Raji (cell line): ENCODE results near the gene CELSR2.

Experiments
- POLR2A ChIP-seq: IDR thresholded peaks from 2 replicates; pipeline ENCODE4 v1.6.1; 2011; ENCODE audit warnings: low read depth, low read length, control low read depth; ENCODE audit not compliant: insufficient read depth

The CELSR2 gene

DNA sequence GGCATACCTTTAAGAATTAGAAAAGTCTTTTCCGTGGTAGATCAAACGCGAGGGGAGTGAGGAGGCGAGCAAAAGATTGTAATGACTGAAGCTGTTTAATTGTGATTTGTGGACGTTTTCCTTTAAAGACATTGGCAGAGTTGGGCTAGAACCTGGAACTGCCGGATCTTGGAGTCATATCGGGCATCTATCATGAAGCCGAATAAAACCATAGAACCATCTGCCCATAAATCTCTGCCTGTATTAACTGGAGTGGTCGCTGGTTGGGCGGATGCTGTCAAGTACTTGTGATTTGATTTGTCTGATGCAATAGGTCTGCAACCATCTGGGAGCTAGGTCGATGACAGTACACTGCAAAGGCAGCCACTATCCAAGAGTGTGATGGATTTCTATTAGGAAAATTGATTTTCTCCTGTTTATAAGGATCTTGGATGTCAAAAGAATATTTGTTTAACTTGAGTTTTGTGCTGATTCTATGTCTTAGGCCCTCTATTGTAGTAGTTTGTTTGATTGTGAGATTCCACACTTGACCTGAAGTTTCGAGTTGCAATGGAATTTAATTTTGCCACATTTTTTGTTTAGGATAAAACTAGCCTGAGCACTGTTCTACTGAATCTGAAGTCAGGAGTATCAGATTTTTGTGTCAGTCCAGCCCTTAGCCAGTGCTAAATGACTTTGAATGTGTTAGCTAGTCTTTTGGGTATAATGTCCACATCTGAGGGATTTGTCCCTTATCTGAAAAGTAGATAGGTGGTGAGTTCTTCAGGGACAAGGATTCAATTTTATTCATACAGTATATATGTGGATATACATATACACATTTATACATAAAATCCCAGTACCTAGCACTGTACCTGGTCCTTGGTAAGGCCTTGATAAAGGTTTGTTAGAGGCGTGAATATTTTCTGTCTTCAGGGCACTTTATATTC, 34.4 kb upstream of the CELSR2 start:
- 0 out of 2 replicates have a peak, but pooled peaks have one; percentile 30 for TF ChIP-seq POLR2A

DNA sequence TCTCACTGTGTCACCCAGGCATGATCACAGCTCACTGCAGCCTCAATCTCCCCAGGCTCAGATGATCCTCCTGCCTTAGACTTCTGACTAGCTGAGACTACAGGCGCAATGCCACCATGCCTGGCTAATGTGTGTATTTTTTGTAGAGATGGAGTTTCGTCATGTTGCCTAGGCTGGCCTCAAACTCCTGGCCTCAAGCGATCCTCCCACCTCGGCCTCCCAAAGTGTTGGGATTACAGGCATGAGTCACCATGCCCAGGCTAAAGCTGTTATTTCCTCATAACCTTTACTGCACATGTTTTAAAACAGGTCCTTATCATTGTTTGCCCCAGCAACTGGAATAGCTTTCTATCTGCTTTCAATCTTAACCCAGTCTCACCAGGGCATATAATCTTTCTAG, 32.7 kb upstream of the CELSR2 start:
- no peak for TF ChIP-seq POLR2A

DNA sequence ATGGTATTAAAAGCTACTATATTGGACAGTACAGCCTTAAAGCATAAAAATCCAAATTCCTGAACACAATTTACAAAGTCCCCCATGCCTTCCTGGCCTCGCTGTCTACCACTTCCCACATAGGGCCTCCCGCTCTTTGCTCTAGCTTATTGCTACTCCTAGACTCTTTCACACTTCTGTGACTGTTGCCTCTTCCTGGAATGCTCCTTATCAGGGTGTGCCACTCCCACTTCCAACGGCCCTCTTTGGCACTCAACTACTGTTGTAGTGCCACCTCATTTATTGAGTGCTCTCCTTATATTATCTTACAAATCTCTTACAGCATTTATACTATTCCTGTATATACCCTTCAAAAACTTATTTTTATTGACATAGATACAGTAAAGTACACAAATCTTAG, 30.8 kb upstream of the CELSR2 start:
- no peak for TF ChIP-seq POLR2A

DNA sequence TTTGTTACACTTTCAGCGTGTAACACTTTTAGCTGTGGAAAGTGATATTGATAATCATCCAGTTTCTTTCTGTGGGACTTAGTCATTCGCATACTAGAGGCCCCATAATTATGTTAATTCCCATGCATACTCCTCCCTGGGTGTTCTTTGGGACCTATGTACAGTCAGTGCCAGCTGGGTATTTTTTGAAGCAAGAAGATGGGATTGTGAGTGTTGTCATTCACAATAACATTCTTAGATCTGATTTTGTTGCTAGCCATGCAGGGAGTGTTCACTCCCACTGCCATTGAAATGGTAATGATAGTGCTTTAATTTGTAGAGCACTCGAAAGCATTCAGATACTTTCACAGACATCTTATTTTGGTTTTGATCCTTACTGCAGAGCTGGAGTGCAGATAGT, 24.0 kb upstream of the CELSR2 start:
- no peak for TF ChIP-seq POLR2A

DNA sequence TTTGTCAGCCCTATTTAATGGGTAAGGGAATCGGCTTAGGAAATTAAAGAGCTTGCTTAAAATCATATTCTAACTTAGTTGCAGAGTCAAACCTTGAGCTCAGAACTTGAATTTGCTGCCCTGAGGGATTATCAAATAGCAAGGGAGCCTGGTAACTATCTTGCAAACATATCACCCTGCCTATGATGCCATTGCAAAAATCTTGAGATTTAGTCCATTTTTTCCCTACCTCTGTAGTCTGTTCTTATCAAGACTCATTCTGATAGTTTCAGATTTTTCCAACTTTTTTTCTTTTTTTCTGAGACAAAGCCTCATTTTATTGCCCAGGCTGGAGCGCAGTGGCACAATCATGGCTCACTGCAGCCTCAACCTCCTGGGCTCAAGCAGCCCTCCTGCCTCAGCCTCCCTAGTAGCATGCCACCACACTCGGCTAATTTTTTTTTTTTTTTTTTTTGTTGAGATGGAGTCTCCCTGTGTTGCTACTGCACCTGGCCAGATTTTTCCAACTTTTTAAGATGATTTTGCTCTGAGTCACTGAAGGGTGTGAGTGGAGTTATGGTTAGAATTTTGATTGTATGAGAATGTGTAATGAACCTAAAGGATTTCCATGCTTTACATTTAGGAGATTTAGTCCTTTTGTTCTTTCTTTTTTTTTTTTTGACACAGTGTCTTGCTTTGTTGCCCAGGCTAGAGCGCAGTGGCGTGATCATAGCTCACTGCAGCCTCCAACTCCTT, 23.5 kb upstream of the CELSR2 start:
- no peak for TF ChIP-seq POLR2A

DNA sequence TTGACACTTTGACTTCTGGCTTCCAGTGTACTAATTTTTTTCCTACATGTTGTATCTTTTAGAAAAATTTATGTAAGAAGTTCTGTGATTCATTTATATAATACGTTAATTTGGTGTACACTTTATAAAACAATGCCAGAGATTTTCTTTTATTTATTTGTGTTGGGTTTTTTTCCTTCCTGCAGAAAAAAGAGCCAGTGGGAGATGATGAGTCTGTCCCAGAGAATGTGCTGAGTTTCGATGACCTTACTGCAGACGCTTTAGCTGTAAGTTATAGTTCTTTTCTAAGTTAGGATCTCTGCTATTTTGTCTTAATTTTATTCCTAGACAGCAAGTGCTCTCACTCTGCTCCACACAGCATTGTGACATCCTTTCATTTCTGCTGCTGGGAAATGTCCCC, 21.2 kb upstream of the CELSR2 start:
- TF ChIP-seq POLR2A, result no peak

DNA sequence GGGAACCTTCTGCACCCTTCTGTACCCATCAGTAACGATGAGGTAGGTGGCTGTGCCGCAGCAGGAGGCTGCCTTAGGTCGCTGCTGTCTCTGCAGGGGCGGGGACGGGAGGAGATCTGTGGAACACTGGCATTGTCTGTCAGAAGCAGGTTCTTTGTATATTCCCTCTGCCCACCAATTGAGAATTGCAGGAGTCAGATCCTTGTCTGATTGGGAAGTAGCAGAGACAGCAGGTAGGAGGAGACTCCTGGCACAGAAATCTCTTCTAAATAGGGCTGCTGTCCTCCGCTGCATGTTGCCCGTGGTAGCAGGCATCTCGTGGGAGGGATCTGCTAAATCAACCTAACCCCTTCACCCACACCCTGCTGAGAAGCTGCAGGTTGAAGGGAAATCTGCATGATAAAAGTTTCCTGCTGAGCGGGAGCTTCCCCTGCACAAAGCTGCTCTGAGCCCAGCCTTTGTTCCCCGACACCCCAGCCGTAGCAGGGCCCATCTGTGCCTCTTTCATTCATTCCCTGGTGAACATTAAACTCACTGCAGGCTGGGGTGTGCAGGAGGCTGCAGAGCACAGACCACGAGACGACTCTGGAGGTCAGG, 19.7 kb upstream of the CELSR2 start:
- no peak for TF ChIP-seq POLR2A

DNA sequence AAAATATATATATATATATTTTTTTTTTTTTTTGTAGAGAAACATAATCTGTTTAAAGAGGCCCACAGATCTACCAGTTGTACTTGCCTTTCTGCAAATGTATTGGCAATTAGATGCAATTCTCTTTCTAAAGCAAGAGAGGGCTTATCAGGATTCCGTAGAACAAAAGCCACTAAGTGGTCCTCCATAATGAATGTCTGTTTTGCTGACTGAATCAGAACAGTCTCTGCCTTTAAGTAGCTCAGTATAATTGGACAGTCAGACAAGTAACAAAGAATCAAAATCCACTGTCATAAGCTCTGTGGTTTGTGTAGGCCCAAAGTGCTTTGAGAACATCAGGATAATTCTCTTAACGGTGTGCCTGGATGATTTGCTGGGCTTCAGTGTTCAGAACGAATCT, 18.3 kb upstream of the CELSR2 start:
- no peak for TF ChIP-seq POLR2A

DNA sequence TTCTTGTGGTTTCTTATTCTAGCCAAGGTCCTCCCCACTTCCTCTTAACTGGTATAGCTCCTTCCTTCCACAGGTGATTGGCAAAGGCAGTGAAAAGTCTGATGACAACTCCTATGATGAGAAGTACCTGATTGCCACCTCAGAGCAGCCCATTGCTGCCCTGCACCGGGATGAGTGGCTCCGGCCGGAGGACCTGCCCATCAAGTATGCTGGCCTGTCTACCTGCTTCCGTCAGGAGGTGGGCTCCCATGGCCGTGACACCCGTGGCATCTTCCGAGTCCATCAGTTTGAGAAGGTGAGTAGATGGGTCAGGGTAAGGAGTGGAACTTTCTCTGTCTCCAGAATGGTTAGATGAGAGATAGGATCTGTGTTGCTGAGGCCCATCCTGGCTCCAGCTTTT, 14.2 kb upstream of the CELSR2 start:
- TF ChIP-seq POLR2A, result no peak

DNA sequence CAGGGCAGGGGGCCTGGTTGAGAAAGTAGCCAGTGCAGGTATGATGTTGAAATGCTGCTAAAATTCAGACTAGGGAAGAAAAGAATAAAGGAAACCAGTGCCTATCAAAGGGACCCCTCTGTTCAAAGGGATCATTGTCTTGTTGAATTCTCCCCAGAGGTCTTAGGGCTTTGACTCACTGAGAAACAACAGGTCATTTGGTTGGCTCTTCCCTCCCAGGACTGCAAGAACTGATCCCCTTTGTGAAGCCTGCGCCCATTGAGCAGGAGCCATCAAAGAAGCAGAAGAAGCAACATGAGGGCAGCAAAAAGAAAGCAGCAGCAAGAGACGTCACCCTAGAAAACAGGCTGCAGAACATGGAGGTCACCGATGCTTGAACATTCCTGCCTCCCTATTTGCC, 11.8 kb upstream of the CELSR2 start:
- no peak for TF ChIP-seq POLR2A

DNA sequence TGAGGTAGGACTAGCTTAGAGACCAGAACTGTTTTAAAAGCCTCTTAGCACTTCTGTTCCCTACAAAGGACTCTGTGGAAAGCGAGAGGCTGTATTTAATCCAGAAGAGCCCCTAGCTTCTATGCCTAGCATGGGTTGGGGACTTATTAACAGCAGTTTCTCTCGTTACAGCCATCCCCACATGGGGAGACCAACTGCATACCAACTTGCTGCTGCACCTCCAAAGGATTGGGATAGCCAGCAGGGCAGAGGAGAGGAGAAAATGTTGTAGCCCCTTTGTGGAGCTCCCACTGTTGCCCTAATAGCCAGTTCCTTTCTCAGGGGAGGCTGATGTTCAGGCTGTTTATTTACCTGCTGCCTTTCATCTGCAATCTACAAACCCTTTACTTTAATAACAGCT, 11.0 kb upstream of the CELSR2 start:
- TF ChIP-seq POLR2A, result no peak

DNA sequence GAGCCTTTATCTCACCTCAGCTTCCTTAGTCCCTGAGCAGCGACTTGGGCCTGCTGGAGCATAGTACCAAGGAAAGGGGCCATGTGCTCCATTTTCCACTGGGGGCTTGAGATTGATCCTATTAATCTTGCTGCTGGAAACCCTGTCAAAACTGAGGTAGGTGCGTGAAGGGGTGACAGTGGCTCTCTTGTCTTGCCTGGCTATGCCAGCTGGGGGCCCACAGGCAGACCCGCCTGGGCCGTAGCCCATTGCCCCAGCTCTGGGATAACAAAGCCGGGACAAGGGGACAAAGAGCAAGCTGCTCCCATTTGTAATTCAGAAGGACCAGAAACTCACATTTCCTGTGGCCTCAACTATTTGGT, 10.3 kb upstream of the CELSR2 start:
- no peak for TF ChIP-seq POLR2A

DNA sequence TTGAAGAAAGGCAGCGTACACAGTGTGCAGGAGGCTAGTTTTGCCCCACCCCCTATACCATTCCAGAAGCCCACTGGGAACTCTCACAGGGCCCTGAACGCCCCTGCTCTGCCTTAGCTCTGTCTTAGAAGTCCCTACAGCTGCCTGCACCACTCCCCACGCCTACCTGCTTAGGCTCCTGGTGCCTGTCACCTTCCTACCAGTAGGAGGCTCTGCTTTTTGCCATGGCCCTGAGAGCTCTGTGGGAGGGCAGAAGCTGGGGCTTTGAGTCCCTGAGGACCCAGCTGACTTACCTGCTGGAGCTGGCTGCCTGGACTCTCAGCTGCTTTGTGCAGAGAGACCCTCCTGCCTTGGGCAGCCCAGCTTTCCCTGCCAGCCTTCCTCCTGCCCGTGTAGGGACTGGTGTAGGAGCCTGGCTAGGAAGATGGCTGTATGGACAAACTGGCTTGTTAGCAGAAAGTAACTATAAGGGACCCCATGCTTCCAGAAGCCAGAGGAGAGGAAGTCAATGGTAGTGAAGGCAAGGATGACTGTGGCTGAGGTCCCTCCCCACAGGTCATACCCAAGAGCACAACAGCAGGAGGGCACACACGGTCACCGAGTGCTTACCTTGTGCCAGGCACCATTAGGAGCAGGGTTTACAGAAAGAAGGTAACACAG, 9.8 kb upstream of the CELSR2 start:
- no peak for TF ChIP-seq POLR2A

DNA sequence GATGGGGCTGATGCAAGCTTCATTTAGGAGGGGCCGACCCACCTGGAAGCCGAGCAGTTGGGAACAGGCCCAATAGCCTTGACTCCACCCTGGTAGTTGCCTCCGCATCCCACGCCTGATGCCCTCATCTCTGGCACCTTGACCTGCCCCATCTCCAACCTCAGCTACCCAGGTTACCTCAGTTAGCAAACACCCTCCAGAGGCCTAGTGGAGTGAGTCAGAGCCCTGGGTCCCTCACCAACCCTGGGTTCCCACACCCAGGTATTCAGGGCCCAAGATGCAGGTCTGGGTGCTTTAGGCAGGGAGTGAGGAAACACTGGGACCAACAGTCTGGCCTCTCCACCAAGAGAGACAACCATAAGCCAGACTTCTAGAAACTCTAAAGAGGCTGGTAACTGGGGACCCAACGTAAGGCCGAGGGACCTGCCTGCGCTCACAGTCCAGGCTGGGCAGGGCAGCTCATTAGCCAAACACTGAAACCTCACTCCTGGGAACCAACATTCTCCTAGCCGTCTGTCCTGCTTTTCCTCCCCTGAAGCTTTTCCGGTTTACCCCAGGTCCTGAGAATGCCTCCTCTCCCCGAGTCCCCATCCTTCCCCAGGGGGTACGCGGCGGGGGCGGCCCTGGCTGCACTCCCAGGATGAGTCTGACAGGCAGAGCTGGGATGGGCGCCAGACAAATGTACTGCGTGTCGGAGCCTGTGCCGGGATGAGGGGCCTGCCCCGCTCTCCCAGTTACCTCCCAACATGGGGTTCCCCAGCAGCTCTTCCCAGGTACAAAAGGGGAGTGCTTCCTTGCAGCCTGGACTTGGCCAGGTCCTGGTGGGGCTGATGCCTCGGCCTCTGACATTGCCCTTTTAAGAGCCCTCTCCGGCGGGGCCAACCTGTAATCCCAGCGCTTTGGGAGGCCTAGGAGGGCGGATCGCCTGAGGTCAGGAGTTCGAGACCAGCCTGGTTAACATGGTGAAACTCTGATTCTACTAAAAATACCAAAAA, 8.9 kb upstream of the CELSR2 start:
- no peak for TF ChIP-seq POLR2A

DNA sequence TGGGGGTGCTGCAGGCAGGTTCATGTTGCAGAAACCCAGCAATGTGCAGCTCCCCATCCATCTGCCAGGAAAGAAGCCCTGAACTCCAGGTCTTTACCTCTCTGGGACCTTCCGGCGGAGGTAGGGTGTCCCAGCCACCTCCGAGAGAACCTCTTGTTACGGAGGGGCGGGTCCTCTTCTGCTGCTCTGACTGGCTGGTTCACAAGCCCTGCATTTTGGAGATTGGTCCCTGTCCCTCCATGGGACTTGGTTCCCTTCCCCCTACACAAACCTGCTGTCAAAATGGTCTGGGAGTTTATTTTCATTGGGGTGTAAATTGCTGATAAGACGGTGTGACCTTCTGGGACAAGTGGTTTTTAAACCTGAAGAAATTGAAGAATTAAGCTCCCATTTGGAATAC, 8.0 kb upstream of the CELSR2 start:
- no peak for TF ChIP-seq POLR2A

DNA sequence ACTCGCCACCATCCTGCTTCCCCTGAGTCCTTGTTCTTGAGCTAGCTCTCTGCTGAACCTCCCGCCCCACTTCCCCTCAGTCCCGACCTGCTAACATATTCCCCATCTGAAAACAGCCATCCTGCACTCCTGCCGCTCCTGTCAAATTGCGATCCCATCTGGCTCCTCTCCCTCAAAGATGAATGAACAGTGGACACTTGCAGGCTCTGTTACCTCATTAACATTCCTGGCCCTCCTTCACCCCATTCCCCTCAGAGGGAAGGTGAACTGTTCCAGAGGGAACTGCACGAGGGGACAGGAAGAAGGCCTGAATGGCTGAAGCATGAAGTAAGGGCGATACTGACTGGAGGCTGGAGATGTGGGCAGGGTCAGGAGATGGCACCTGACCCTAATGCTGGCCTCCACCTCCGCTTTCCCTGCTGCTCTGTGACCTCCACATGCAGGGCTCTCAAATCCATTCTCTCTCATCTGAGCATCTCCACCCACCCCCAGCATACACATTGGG, 7.4 kb upstream of the CELSR2 start:
- TF ChIP-seq POLR2A, result no peak
